ENCODE measurements around the gene YIPF2.
A peak's percentile ranks its signal among the peaks of the same experiment; 100 is the strongest.

The YIPF2 gene

DNA sequence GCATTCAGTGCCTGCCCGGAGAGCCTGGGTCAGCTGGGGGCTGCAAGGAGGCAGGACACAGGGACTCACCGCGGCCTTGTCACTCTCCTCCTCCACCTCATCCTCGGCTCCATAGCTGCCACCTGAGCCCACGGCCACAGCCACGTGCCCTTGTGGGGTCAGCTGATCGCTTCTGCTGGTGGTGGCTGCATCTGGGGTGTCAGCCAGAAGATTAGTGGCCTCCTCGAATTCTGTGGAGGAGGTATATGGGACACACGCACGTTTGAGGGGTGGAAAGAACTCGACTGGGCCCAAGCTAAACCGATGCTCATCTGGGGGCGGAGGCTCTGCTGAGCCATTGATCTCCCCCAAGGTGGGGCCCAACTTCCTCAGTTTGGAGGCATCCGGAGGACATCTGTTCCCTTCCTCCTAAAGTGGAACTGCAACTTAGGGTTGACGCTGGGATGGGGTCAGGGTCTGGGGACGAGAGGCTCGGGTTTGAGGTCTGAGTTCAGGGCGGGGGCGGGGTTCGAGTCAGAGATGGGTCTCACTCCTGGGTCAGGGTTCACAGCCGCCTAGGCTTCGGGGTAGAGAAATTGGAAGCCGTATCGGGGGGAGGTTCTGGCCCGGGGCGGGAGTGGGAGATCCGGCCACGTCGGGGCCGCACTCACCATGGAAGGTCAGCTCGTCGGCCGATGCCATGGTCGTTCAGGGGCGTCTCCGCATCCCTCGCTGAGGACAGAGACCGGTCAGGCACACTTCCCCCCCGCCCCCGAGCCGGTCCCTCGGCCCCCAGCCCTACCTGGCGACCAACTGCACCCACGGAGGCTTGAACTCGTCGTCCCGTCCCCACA lies 493 bp downstream of the YIPF2 start:
- H3K27me3 ChIP-seq, result no peaks in the 10 kb centered on the region
- TF ChIP-seq, protein P1, sequence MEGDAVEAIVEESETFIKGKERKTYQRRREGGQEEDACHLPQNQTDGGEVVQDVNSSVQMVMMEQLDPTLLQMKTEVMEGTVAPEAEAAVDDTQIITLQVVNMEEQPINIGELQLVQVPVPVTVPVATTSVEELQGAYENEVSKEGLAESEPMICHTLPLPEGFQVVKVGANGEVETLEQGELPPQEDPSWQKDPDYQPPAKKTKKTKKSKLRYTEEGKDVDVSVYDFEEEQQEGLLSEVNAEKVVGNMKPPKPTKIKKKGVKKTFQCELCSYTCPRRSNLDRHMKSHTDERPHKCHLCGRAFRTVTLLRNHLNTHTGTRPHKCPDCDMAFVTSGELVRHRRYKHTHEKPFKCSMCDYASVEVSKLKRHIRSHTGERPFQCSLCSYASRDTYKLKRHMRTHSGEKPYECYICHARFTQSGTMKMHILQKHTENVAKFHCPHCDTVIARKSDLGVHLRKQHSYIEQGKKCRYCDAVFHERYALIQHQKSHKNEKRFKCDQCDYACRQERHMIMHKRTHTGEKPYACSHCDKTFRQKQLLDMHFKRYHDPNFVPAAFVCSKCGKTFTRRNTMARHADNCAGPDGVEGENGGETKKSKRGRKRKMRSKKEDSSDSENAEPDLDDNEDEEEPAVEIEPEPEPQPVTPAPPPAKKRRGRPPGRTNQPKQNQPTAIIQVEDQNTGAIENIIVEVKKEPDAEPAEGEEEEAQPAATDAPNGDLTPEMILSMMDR (IDR thresholded peaks at IDR 0.05), result no peak
- intact Hi-C loops (cut with DNase I; ENCODE audit: low total_unique reads), result loop anchor here (5.0 kb wide), 1 partner anchor 56 kb away; the partner anchor contains the start of gene CARM1
- H3K4me1 ChIP-seq, result peaks cover 0 to 35% (median 24%) of the 10 kb centered on the region in 4 donors
- H3K27ac ChIP-seq, result peak overlapping the region; percentile 90 to 93
- peak overlapping the region; percentile 100 for H3K4me3 ChIP-seq
- peaks cover 7 to 49% (median 23%) of the 10 kb centered on the region in 3 donors for H3K36me3 ChIP-seq
- no peak for DNase-seq
- H3K9me3 ChIP-seq, result no peaks in the 10 kb centered on the region

DNA sequence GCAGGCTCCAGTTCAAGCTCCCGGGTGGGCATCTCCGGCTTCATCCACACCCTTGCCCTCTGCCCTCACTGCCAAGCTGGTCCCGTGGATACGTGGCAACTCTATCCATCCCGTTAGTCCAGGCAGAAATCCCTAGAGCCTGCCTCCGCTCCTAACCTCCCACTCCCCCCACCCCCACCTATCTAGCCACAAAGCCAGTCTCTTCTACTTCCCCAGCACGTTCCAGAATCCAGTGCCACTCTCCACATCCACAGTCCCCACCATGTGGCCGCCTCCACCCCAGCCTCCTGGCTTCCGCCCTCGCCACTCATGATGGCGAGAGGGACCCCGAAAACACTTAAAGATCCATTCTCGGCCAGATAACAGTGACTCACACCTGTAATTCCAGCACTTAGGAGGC lies 3.8 kb downstream of the YIPF2 start:
- intact Hi-C loops (cut with DNase I; ENCODE audit: low total_unique reads), result no loop called here
- H3K27ac ChIP-seq, result no peak overlapping the region
- TF ChIP-seq, protein P1 (IDR thresholded peaks at IDR 0.05), result no peak
- H3K4me1 ChIP-seq, result peaks cover 0 to 20% (median 17%) of the 10 kb centered on the region in 4 donors
- no peak for DNase-seq
- peaks cover 14 to 59% (median 39%) of the 10 kb centered on the region in 3 donors for H3K36me3 ChIP-seq
- H3K9me3 ChIP-seq, result no peaks in the 10 kb centered on the region
- H3K4me3 ChIP-seq, result no peak overlapping the region
- H3K27me3 ChIP-seq, result no peaks in the 10 kb centered on the region

DNA sequence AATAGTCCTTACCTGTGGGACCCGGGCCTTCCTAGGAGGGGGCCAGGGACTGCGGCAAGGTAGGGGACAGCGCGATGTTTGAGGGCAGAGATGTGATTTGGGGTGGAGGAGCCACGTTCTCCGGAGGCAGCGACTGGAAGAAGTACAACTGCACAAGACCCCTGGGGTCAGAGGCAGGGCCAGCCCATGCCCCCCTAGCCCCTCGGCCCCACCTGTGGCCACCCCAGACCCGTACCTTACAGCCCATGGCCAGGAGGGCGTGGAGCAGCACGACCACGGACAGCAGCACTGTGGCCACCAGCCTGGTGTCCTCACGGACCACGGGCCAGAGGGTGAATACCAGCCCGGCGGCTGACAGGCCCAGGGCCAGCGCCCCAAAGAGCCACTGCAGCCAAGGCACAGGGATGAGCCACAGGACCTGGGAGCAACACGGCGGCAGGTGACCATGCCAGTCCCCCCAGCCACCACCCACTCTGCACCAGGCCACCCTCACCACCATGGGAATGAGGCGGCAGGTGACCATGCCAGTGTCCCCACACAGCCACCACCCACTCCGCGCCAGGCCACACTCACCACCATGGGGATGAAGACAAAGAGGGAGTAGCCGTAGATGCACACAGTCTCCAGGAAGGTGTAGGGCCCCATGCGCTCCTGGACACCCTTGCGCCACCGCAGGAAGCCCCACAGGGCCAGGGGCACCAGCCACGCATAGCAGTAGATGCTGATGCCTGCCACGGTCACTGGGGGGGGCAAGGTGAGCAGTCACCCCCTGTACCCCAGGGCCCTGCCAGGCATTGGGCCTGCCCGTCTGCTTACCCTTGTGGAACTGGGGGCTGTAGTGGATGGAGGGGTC lies 5.0 kb downstream of the YIPF2 start:
- Histone ChIP-seq H3K36me3 (peaks cover 17 to 70% (median 46%) of the 10 kb centered on the region in 3 donors), H3K9me3 (no peaks in the 10 kb centered on the region), H3K27me3 (no peaks in the 10 kb centered on the region), H3K4me1 (peaks cover 0 to 15% (median 11%) of the 10 kb centered on the region in 4 donors), H3K4me3 (no peak overlapping the region), H3K27ac (no peak overlapping the region)
- TF ChIP-seq, protein P1 (IDR thresholded peaks at IDR 0.05), result no peak
- intact Hi-C loops (cut with DNase I; ENCODE audit: low total_unique reads), result no loop called here
- no peak for DNase-seq

DNA sequence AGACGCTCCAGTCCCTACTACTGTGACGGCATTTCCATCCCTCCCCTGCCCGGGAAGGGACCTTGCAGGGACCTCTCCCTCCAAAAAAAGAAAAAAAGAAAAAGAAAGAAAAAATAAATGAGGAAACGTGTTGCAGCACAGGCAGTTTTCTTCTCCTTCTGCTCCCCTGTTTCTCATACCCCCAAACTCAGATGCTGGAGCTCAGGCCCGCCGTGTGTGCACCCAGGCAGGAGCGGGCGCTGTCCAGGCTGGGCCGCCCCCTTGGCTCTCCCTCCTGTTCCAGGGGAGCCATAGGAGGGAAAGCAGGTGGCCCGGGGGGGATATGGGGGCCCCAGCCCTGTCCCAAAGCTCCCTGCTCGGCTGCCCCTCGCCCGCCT lies 5.8 kb downstream of the YIPF2 start:
- H3K4me1 ChIP-seq, result peaks cover 0 to 9% (median 6%) of the 10 kb centered on the region in 4 donors
- TF ChIP-seq, protein P1 (IDR thresholded peaks at IDR 0.05), result no peak
- DNase-seq, result no peak
- peaks cover 22 to 79% (median 46%) of the 10 kb centered on the region in 3 donors for H3K36me3 ChIP-seq
- no peak overlapping the region for H3K27ac ChIP-seq
- intact Hi-C loops (cut with DNase I; ENCODE audit: low total_unique reads), result no loop called here
- H3K4me3 ChIP-seq, result no peak overlapping the region
- no peaks in the 10 kb centered on the region for H3K9me3 ChIP-seq
- no peaks in the 10 kb centered on the region for H3K27me3 ChIP-seq

DNA sequence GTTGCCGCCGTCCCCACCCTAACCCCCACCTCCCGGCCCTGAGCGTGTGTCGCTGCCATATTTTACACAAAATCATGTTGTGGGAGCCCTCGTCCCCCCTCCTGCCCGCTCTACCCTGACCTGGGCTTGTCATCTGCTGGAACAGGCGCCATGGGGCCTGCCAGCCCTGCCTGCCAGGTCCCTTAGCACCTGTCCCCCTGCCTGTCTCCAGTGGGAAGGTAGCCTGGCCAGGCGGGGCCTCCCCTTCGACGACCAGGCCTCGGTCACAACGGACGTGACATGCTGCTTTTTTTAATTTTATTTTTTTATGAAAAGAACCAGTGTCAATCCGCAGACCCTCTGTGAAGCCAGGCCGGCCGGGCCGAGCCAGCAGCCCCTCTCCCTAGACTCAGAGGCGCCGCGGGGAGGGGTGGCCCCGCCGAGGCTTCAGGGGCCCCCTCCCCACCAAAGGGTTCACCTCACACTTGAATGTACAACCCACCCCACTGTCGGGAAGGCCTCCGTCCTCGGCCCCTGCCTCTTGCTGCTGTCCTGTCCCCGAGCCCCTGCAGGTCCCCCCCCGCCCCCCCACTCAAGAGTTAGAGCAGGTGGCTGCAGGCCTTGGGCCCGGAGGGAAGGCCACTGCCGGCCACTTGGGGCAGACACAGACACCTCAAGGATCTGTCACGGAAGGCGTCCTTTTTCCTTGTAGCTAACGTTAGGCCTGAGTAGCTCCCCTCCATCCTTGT lies 6.4 kb downstream of the YIPF2 start:
- no peak for DNase-seq
- H3K27me3 ChIP-seq, result no peaks in the 10 kb centered on the region
- H3K4me3 ChIP-seq, result no peak overlapping the region
- TF ChIP-seq, protein P1 (IDR thresholded peaks at IDR 0.05), result no peak
- peaks cover 22 to 85% (median 46%) of the 10 kb centered on the region in 3 donors for H3K36me3 ChIP-seq
- intact Hi-C loops (cut with DNase I; ENCODE audit: low total_unique reads), result no loop called here
- H3K27ac ChIP-seq, result no peak overlapping the region
- peaks cover 0 to 3% (median under 1%) of the 10 kb centered on the region in 4 donors for H3K4me1 ChIP-seq
- H3K9me3 ChIP-seq, result no peaks in the 10 kb centered on the region

All from tibial artery (tissue), 4 donors.